HL-60 (cell line): ENCODE results near the gene NLRP6.

Experiments
- CTCF ChIP-seq: IDR thresholded peaks from one replicate; pipeline ENCODE4 v1.5.1; 2011; ENCODE audit warnings: low read length, control low read depth, inconsistent platforms; ENCODE audit not compliant: insufficient read depth
- GABPA ChIP-seq: IDR thresholded peaks from 2 replicates; pipeline ENCODE4 v1.6.1; 2012; ENCODE audit warnings: low read depth
- POLR2AphosphoS5 ChIP-seq: IDR thresholded peaks from 2 replicates; pipeline ENCODE4 v1.6.1; 2012; ENCODE audit warnings: low read depth
- REST ChIP-seq: IDR thresholded peaks from 2 replicates; pipeline ENCODE4 v1.6.1; 2012; ENCODE audit warnings: low read depth; ENCODE audit not compliant: insufficient replicate concordance

- TF ChIP-seq CTCF (no peak), POLR2AphosphoS5 (no peak), REST (no peak), GABPA (no peak)
Observed at GRCh38 chr11:261624-262023, 16.6 kb upstream of the NLRP6 start.
